Body of pancreas (tissue), 4 donors: ENCODE data around the gene CCL26. TPM values are rescaled to one million over a fixed set of nuclear protein-coding genes. Genes with fewer than 3 reads are reported as not detected.

ENCODE experiments used
- ATAC-seq: fragments of 150-250 bp; one replicate; pipeline ENCODE4 v1.9.1; 2016
- DNase-seq, 4 donors: peaks; one replicate each; pipeline ENCODE4 v3.0.0-alpha.2; 2019
- H3K27ac ChIP-seq, 4 donors: fragments of 200-600 bp; sonication (generic); 1 replicate in 3 of 4; 2 replicates in 1 of 4; pipeline versions ENCODE4 v1.5.1 to v1.6.1; 2016 to 2019; ENCODE audit warnings: mild to moderate bottlenecking in 1 of 4, mixed read lengths in 1 of 4, moderate library complexity in 1 of 4
- H3K27me3 ChIP-seq, 2 donors: fragments of 200-600 bp; sonication (generic); one replicate each; pipeline ENCODE4 v1.6.0; 2016; ENCODE audit warnings: mild to moderate bottlenecking in 1 of 2
- H3K36me3 ChIP-seq, 2 donors: fragments of 200-600 bp; sonication (generic); replicated peaks in 1 of 2; 2 replicates each; pipeline ENCODE4 v1.5.1; 2016; ENCODE audit warnings: low read depth in 2 of 2; ENCODE audit not compliant: insufficient read depth in 1 of 2
- H3K4me1 ChIP-seq: fragments of 200-600 bp; sonication (generic); one replicate; pipeline ENCODE4 v1.6.0; 2016
- H3K4me3 ChIP-seq, 2 donors: fragments of 200-600 bp; sonication (generic); 1 replicate in 1 of 2; 2 replicates in 1 of 2; pipeline ENCODE4 v1.5.1; 2016 to 2019
- H3K9me3 ChIP-seq, 3 donors: fragments of 200-600 bp; sonication (generic); 1 replicate in 2 of 3; 2 replicates in 1 of 3; pipeline ENCODE4 v1.5.1; 2016
- POLR2A ChIP-seq, 3 donors: fragments of 450-650 bp; IDR thresholded peaks; one replicate each; pipeline ENCODE4 v1.6.1; 2016; ENCODE audit warnings: antibody characterized with exemption in 3 of 3, mild to moderate bottlenecking in 2 of 3
- WGBS, 2 donors: methylation state at CpG; one replicate each; pipeline ENCODE4 v1.1.5; 2017; 5-methylcytosine and 5-hydroxymethylcytosine counted together
- intact Hi-C: fragments of 100-400 bp; cut with DNase I; formaldehyde crosslinking; loops from one replicate; pipeline ENCODE4 v1.15.1; 2023
- total RNA-seq, 2 donors: library from RNA; depleted of rRNA; stranded (reverse); fragments of >200 nt; gene quantifications; one replicate each; pipeline ENCODE4 v1.1.0, GENCODE V29; 2016
- TF ChIP-seq, protein P1 (sequence below), 7 experiments: fragments of 450-650 bp in 4 of 7; fragments of 200-600 bp in 3 of 7; sonication (generic) in 3 of 7; IDR thresholded peaks; one replicate each; pipeline ENCODE4 v1.5.1; 2016 to 2019; ENCODE audit warnings: antibody characterized with exemption in 7 of 7

The CCL26 gene
- total RNA-seq, 2 donors from 2014 or later, result not detected

GRCh38 chr7:75719626-75720025, 52.4 kb downstream of the CCL26 start:
- no peaks in the 10 kb centered on the region for H3K27me3 ChIP-seq
- no peak overlapping the region for H3K4me3 ChIP-seq
- WGBS, 2 donors, result 95 to 97% methylated on average over 5 of the region's 5 CpGs
- H3K27ac ChIP-seq, result no peak overlapping the region
- no peaks in the 10 kb centered on the region for H3K9me3 ChIP-seq
- no peaks in the 10 kb centered on the region for H3K4me1 ChIP-seq
- intact Hi-C loops, result no loop called here
- no peak for ATAC-seq
- no peak for DNase-seq
- no peak for TF ChIP-seq POLR2A (IDR thresholded peaks at IDR 0.05)
- TF ChIP-seq, protein P1, sequence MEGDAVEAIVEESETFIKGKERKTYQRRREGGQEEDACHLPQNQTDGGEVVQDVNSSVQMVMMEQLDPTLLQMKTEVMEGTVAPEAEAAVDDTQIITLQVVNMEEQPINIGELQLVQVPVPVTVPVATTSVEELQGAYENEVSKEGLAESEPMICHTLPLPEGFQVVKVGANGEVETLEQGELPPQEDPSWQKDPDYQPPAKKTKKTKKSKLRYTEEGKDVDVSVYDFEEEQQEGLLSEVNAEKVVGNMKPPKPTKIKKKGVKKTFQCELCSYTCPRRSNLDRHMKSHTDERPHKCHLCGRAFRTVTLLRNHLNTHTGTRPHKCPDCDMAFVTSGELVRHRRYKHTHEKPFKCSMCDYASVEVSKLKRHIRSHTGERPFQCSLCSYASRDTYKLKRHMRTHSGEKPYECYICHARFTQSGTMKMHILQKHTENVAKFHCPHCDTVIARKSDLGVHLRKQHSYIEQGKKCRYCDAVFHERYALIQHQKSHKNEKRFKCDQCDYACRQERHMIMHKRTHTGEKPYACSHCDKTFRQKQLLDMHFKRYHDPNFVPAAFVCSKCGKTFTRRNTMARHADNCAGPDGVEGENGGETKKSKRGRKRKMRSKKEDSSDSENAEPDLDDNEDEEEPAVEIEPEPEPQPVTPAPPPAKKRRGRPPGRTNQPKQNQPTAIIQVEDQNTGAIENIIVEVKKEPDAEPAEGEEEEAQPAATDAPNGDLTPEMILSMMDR (IDR thresholded peaks at IDR 0.05), result no peak
- H3K36me3 ChIP-seq, result no peaks in the 10 kb centered on the region

Other genes starting within 250 kb of the CCL26 start
- gene HIP1, start 33.3 kb downstream of the CCL26 start, total RNA-seq, result 10 to 100 TPM in 1 of 2 donors, 1 to 10 TPM in 1; 8.3 to 14.5 TPM
- gene CCL24, start 41.6 kb upstream of the CCL26 start, total RNA-seq, result not detected
- gene RHBDD2, start 106.8 kb upstream of the CCL26 start, total RNA-seq, result 10 to 100 TPM; 18.7 to 41.2 TPM
- 100 to 1,000 TPM in 1 of 2 donors, 10 to 100 TPM in 1; 54.2 to 118 TPM for gene POR, start 142.9 kb upstream of the CCL26 start, total RNA-seq
- gene TMEM120A, start 222.4 kb upstream of the CCL26 start, total RNA-seq, result 10 to 100 TPM; 22.1 to 35.0 TPM